GM12878 (cell line): ENCODE data around the gene SKAP1. TPM values are rescaled to one million over a fixed set of nuclear protein-coding genes. Genes with fewer than 3 reads are reported as not detected.

Experiments used
- ATAC-seq: fragments of 200-7000 bp; cut with Tn5 transposase; 3 replicates; pipeline ENCODE4 v1.9.1; 2020; ENCODE audit warnings: mild to moderate bottlenecking, moderate library complexity
- BruUV-seq: library from RNA; stranded (reverse); fragments of 400-500 nt; replicated peaks from 2 replicates; lab custom pipeline; 2021; lab: Mats Ljungman, UMichigan
- CTCF ChIA-PET: fragments of 300-600 bp; sonication (Branson Sonifier 250); formaldehyde crosslinking; extraction: SDS; loops from one replicate; lab custom pipeline; 2021; ENCODE audit warnings: inconsistent platforms; lab: Yijun Ruan, JAX
- POLR2A ChIA-PET: fragments of 350-600 bp; formaldehyde crosslinking; extraction: SDS; loops from one replicate; lab custom pipeline; 2021; ENCODE audit warnings: inconsistent platforms; lab: Charles Lee
- RAD21 ChIA-PET: fragments of 300-600 bp; sonication (Branson Sonifier 250); formaldehyde crosslinking; loops from one replicate; lab custom pipeline; 2023; ENCODE audit warnings: antibody characterized with exemption; ENCODE audit not compliant: unreplicated experiment; lab: Charles Lee
- SMC1A ChIA-PET: fragments of 300-600 bp; sonication (Branson Sonifier 250); formaldehyde crosslinking; loops from one replicate; lab custom pipeline; 2023; ENCODE audit not compliant: unreplicated experiment, uncharacterized antibody; lab: Charles Lee
- DNase-seq: peaks from one replicate; pipeline ENCODE4 v3.0.0-alpha.2; 2011; ENCODE audit warnings: low read depth, low spot score
- FAIRE-seq: peaks from 3 replicates; lab custom pipeline; 2011; peaks lifted over from hg19 to GRCh38; lab: Jason Lieb, UNC
- H2AFZ ChIP-seq: 2 replicates; pipeline ENCODE4 v1.6.0; 2011; ENCODE audit warnings: low read depth, low read length, control low read depth; ENCODE audit not compliant: control insufficient read depth
- H3K27ac ChIP-seq: 2 replicates; pipeline ENCODE4 v1.5.1; 2011; ENCODE audit warnings: control low read depth; ENCODE audit not compliant: control insufficient read depth, insufficient read depth
- H3K27me3 ChIP-seq, 2 experiments: replicated peaks in 1 of 2; 2 replicates each; pipeline versions ENCODE4 v1.6.0 to v1.6.1; 2011; ENCODE audit warnings: low read length in 1 of 2; ENCODE audit not compliant: control insufficient read depth in 2 of 2, insufficient read depth in 2 of 2
- H3K36me3 ChIP-seq, 2 experiments: 2 replicates each; pipeline ENCODE4 v1.5.1; 2011; ENCODE audit warnings: low read length in 1 of 2; ENCODE audit not compliant: control insufficient read depth in 2 of 2, insufficient read depth in 2 of 2
- H3K4me1 ChIP-seq: 2 replicates; pipeline ENCODE4 v1.6.1; 2011; ENCODE audit warnings: mild to moderate bottlenecking, low read length, moderate library complexity, mixed read lengths; ENCODE audit not compliant: control insufficient read depth, insufficient read depth
- H3K4me2 ChIP-seq: 2 replicates; pipeline ENCODE4 v1.6.0; 2011; ENCODE audit warnings: control low read depth; ENCODE audit not compliant: control insufficient read depth, insufficient read depth
- H3K4me3 ChIP-seq: fragments of 200-600 bp; sonication (generic); 2 replicates; pipeline ENCODE4 v1.5.1; 2016
- H3K79me2 ChIP-seq: 2 replicates; pipeline ENCODE4 v1.6.0; 2011; ENCODE audit warnings: low read length; ENCODE audit not compliant: control insufficient read depth, insufficient read depth
- H3K9ac ChIP-seq: 2 replicates; pipeline ENCODE4 v1.8.0; 2011; ENCODE audit warnings: low read length, control low read depth, mixed read lengths; ENCODE audit not compliant: control insufficient read depth, insufficient read depth
- H3K9me3 ChIP-seq: replicated peaks from 3 replicates; pipeline ENCODE4 v1.5.1; 2011; ENCODE audit warnings: mild to moderate bottlenecking, low read length; ENCODE audit not compliant: control insufficient read depth, insufficient read depth
- H4K20me1 ChIP-seq: 2 replicates; pipeline ENCODE4 v1.6.0; 2011; ENCODE audit not compliant: control insufficient read depth, insufficient read depth
- CEBPZ ChIP-seq: fragments of 150-350 bp; IDR thresholded peaks from 2 replicates; pipeline ENCODE4 v1.6.1; 2016; ENCODE audit warnings: low read depth, low read length
- NKRF ChIP-seq: fragments of 450-650 bp; conservative IDR thresholded peaks from 2 replicates; pipeline ENCODE4 v1.6.1; 2017; ENCODE audit warnings: mild to moderate bottlenecking, moderate library complexity
- NR2F1 ChIP-seq: fragments of 450-650 bp; conservative IDR thresholded peaks from 2 replicates; pipeline ENCODE4 v1.6.1; 2017; ENCODE audit warnings: mild to moderate bottlenecking
- SMAD1 ChIP-seq: fragments of 450-650 bp; IDR thresholded peaks from 2 replicates; pipeline ENCODE4 v1.6.1; 2018; ENCODE audit warnings: mild to moderate bottlenecking, low read depth; ENCODE audit not compliant: partially characterized antibody
- ZBED1 ChIP-seq: IDR thresholded peaks from 2 replicates; pipeline ENCODE4 v1.6.1; 2016; ENCODE audit warnings: borderline replicate concordance
- WGBS: methylation state at CpG from one replicate; pipeline ENCODE4 v1.1.6; 2016; ENCODE audit warnings: low lambda C conversion rate; ENCODE audit not compliant: insufficient replicate concordance, insufficient coverage; ENCODE audit errors: missing lambda C conversion rate; 5-methylcytosine and 5-hydroxymethylcytosine counted together
- in situ Hi-C: fragments of 300-500 bp; cut with MboI; formaldehyde crosslinking; loops from 9 replicates; pipeline ENCODE4 v1.14.3; 2018; ENCODE audit warnings: mixed read lengths
- intact Hi-C: fragments of 100-400 bp; cut with micrococcal nuclease; formaldehyde crosslinking; loops from one replicate; pipeline ENCODE4 v1.14.2; 2022; ENCODE audit not compliant: unreplicated experiment
- polyA plus RNA-seq, 11 experiments: library from polyadenylated mRNA; depleted of rRNA in 4 of 11; unstranded in 6 of 11; stranded (reverse) in 5 of 11; fragments of >200 nt; fragmentation: Nextera tagmentation in 4 of 11; fragmentation: Illumina TruSeq in 1 of 11; extraction: Ambion mirVana in 4 of 11; extraction: Trizol in 1 of 11; gene quantifications; 1 replicate in 1 of 11; 2 replicates in 10 of 11; pipeline versions ENCODE4 v1.2.1 to v1.2.3, GENCODE V29; 2011 to 2016; ENCODE audit warnings: inconsistent platforms in 2 of 11, missing spikeins in 2 of 11, low read depth in 1 of 11
- total RNA-seq, 4 experiments: library from RNA; depleted of rRNA in 3 of 4; stranded (reverse); fragments of >200 nt in 3 of 4; fragmentation: Illumina TruSeq in 1 of 4; extraction: Trizol in 1 of 4; gene quantifications; 2 replicates each; pipeline versions ENCODE4 v1.2.1 to v1.2.3, GENCODE V29; 2013 to 2021

SKAP1 gene
- total and polyA plus RNA-seq, 10 of the 15 experiments (the other 5 are each of a cell fraction or from before 2014, with no cell fraction given): 17.1 to 97.6 (median 35.9) TPM

GRCh38 chr17:48340916-48341315 is 89.1 kb downstream of the SKAP1 start:
- 98% methylated on average over 2 of the region's 2 CpGs for WGBS
- intact Hi-C loops (no loop called here), in situ Hi-C loops (no loop called here)
- no peak overlapping the region for H3K9ac ChIP-seq
- no peak overlapping the region for H3K4me3 ChIP-seq
- no peak overlapping the region for H3K27ac ChIP-seq
- H4K20me1 ChIP-seq: no peaks in the 10 kb centered on the region
- no peak overlapping the region for H3K4me2 ChIP-seq
- SMC1A ChIA-PET: interaction anchor here (0.6 to 4.3 kb wide), 8 partner anchors 11 to 252 kb away, joined by 3 to 17 read pairs (median 6); partner anchors contain the start of gene HOXB5
- BruUV-seq: no TSS peak
- TF ChIP-seq SMAD1 (no peak), ZBED1 (no peak), NR2F1 (no peak), NKRF (no peak), CEBPZ (no peak)
- FAIRE-seq: no peak
- no peaks in the 10 kb centered on the region for H3K79me2 ChIP-seq
- no peak for DNase-seq
- H2AFZ ChIP-seq: no peak overlapping the region
- H3K9me3 ChIP-seq: no peaks in the 10 kb centered on the region
- H3K36me3 ChIP-seq: peaks cover 3 to 5% of the 10 kb centered on the region in 2 experiments; a peak in 3 of 4 replicates
- RAD21 ChIA-PET: interaction anchor here (0.9 to 1.2 kb wide), 2 partner anchors 172 to 252 kb away, joined by 4 to 5 read pairs; no protein-coding TSS in a partner anchor
- ATAC-seq: no peak
- H3K27me3 ChIP-seq: no peaks in the 10 kb centered on the region
- CTCF ChIA-PET: interaction anchor here (1.1 to 5.7 kb wide), 6 partner anchors 10 to 253 kb away, joined by 3 to 54 read pairs (median 5); partner anchors contain the start of gene HOXB5
- POLR2A ChIA-PET: no interaction called here
- no peaks in the 10 kb centered on the region for H3K4me1 ChIP-seq
